ENCODE measurements around the gene RXRG. TPM values are rescaled to one million over a fixed set of nuclear protein-coding genes. Genes with fewer than 3 reads are reported as not detected.
"Not testable (repeated sequence)": the region's sequence is repeated elsewhere in the genome, so short reads cannot be mapped to it uniquely, and the experiment has no call there.

RXRG gene
- total RNA-seq, 6 donors from 2014 or later, result 2.3 to 6.1 (median 3.4) TPM; not detected in 2

- no peak for TF ChIP-seq CTCF (IDR thresholded peaks at IDR 0.05)
- TF ChIP-seq POLR2AphosphoS5 (IDR thresholded peaks at IDR 0.05), result no peak
- TF ChIP-seq EP300 (IDR thresholded peaks at IDR 0.05), result no peak
- TF ChIP-seq POLR2A (IDR thresholded peaks at IDR 0.05), result no peak
- whole genome bisulfite sequencing, 2 donors, result 82 to 84% methylated on average over 2 to 3 of the region's 3 CpGs
- H3K27ac ChIP-seq, result no peak overlapping the region
- no peaks in the 10 kb centered on the region for H3K4me1 ChIP-seq
- H3K27me3 ChIP-seq, result no peaks in the 10 kb centered on the region
- no peak for DNase-seq
- no peaks in the 10 kb centered on the region for H3K9me3 ChIP-seq
- no peak overlapping the region for H3K4me3 ChIP-seq
- no peaks in the 10 kb centered on the region for H3K36me3 ChIP-seq
- ATAC-seq (ENCODE audit: low FRiP score in 2 of 2), result no peak
Measured at GRCh38 chr1:165463978-165464377, 19.1 kb upstream of the RXRG start.

- not testable (repeated sequence) for H3K4me1 ChIP-seq; H3K4me3 ChIP-seq; H3K9me3 ChIP-seq; ATAC-seq (ENCODE audit: low FRiP score in 2 of 2); H3K27me3 ChIP-seq; H3K36me3 ChIP-seq; DNase-seq; H3K27ac ChIP-seq
- WGBS, 2 donors, result 93 to 100% methylated on average over 2 of the region's 2 CpGs
Measured at GRCh38 chr1:165459683-165460082, 14.8 kb upstream of the RXRG start.

- no peaks in the 10 kb centered on the region for H3K27me3 ChIP-seq
- no peaks in the 10 kb centered on the region for H3K4me1 ChIP-seq
- H3K9me3 ChIP-seq, result no peaks in the 10 kb centered on the region
- no peak for DNase-seq
- TF ChIP-seq POLR2AphosphoS5 (IDR thresholded peaks at IDR 0.05) (no peak), CTCF (IDR thresholded peaks at IDR 0.05) (no peak), POLR2A (IDR thresholded peaks at IDR 0.05) (no peak), EP300 (IDR thresholded peaks at IDR 0.05) (no peak)
- no peaks in the 10 kb centered on the region for H3K36me3 ChIP-seq
- 79 to 88% methylated on average over 6 of the region's 6 CpGs for WGBS, 2 donors
- no peak overlapping the region for H3K27ac ChIP-seq
- H3K4me3 ChIP-seq, result no peak overlapping the region
- no peak for ATAC-seq (ENCODE audit: low FRiP score in 2 of 2)
Measured at GRCh38 chr1:165456861-165457260, 11.9 kb upstream of the RXRG start.

GRCh38 chr1:165456114-165456513 lies 11.2 kb upstream of the RXRG start:
- TF ChIP-seq CTCF (IDR thresholded peaks at IDR 0.05), result no peak
- no peak for TF ChIP-seq EP300 (IDR thresholded peaks at IDR 0.05)
- no peak for TF ChIP-seq POLR2AphosphoS5 (IDR thresholded peaks at IDR 0.05)
- Histone ChIP-seq H3K36me3 (no peaks in the 10 kb centered on the region), H3K9me3 (no peaks in the 10 kb centered on the region), H3K4me3 (no peak overlapping the region), H3K4me1 (no peaks in the 10 kb centered on the region), H3K27ac (no peak overlapping the region), H3K27me3 (no peaks in the 10 kb centered on the region)
- no peak for ATAC-seq (ENCODE audit: low FRiP score in 2 of 2)
- 71 to 75% methylated on average over 1 of the region's 1 CpG for WGBS, 2 donors
- no peak for DNase-seq

GRCh38 chr1:165455111-165455510 lies 10.2 kb upstream of the RXRG start:
- ATAC-seq (ENCODE audit: low FRiP score in 2 of 2) (no peak), DNase-seq (no peak)
- Histone ChIP-seq H3K4me1 (no peaks in the 10 kb centered on the region), H3K4me3 (no peak overlapping the region), H3K9me3 (no peaks in the 10 kb centered on the region), H3K27ac (no peak overlapping the region), H3K27me3 (no peaks in the 10 kb centered on the region), H3K36me3 (no peaks in the 10 kb centered on the region)
- TF ChIP-seq CTCF (IDR thresholded peaks at IDR 0.05) (no peak), POLR2AphosphoS5 (IDR thresholded peaks at IDR 0.05) (no peak), POLR2A (IDR thresholded peaks at IDR 0.05) (no peak), EP300 (IDR thresholded peaks at IDR 0.05) (no peak)
- WGBS, 2 donors, result 87 to 89% methylated on average over 3 of the region's 3 CpGs
